ENCODE results near the gene USP31.

- TF ChIP-seq POLR2A (IDR thresholded peaks at IDR 0.05; ENCODE audit: low read depth, low read length) (no peak), POLR2AphosphoS5 (IDR thresholded peaks at IDR 0.05; ENCODE audit: low read depth, low read length) (no peak)
Observed at GRCh38 chr16:23092072-23092800, 57.0 kb downstream of the USP31 start.
